Cardiac muscle cell (in vitro differentiated cells and primary cell): ENCODE results near the gene GARS1. TPM values are rescaled to one million over a fixed set of nuclear protein-coding genes. Genes with fewer than 3 reads are reported as not detected.
"Not testable (repeated sequence)": the region's sequence is repeated elsewhere in the genome, so short reads cannot be mapped to it uniquely, and the experiment has no call there.

Source experiments
- DNase-seq, 2 donors: peaks; one replicate each; pipeline versions ENCODE4 v3.0.0 to v3.0.0-alpha.2; 2010 to 2017; ENCODE audit warnings: low read depth in 1 of 2, low spot score in 1 of 2
- H3K27ac ChIP-seq: fragments of 200-600 bp; sonication (generic); 2 replicates; pipeline ENCODE4 v1.5.1; 2016
- H3K27me3 ChIP-seq: fragments of 200-600 bp; sonication (generic); 2 replicates; pipeline ENCODE4 v1.6.0; 2016; ENCODE audit warnings: control low read depth
- H3K36me3 ChIP-seq: fragments of 200-600 bp; sonication (generic); 2 replicates; pipeline ENCODE4 v1.5.1; 2016; ENCODE audit warnings: control low read depth
- H3K4me1 ChIP-seq: fragments of 200-600 bp; sonication (generic); 2 replicates; pipeline ENCODE4 v1.8.1; 2017; ENCODE audit warnings: low read depth, mild to moderate bottlenecking, mixed run types
- H3K4me3 ChIP-seq: fragments of 200-600 bp; sonication (generic); 2 replicates; pipeline ENCODE4 v1.5.1; 2016; ENCODE audit warnings: mild to moderate bottlenecking
- H3K9me3 ChIP-seq: fragments of 200-600 bp; sonication (generic); 2 replicates; pipeline ENCODE4 v1.5.1; 2017; ENCODE audit warnings: low read depth, mild to moderate bottlenecking, control low read depth
- CTCF ChIP-seq: IDR thresholded peaks from 2 replicates; pipeline ENCODE4 v1.5.1; 2012; ENCODE audit warnings: low read depth, mild to moderate bottlenecking, low read length
- polyA plus RNA-seq: library from polyadenylated mRNA; unstranded; fragments of >200 nt; fragmentation: Nextera tagmentation; extraction: Ambion mirVana; gene quantifications from 2 replicates; pipeline ENCODE4 v1.2.1, GENCODE V29; 2016
- total RNA-seq: library from RNA; depleted of rRNA; stranded (reverse); fragments of >200 nt; gene quantifications from 2 replicates; pipeline ENCODE4 v1.2.3, GENCODE V29; 2016

Gene GARS1
- total and polyA plus RNA-seq, 2 experiments from 2014 or later, result 77.3 to 82.9 TPM

DNA sequence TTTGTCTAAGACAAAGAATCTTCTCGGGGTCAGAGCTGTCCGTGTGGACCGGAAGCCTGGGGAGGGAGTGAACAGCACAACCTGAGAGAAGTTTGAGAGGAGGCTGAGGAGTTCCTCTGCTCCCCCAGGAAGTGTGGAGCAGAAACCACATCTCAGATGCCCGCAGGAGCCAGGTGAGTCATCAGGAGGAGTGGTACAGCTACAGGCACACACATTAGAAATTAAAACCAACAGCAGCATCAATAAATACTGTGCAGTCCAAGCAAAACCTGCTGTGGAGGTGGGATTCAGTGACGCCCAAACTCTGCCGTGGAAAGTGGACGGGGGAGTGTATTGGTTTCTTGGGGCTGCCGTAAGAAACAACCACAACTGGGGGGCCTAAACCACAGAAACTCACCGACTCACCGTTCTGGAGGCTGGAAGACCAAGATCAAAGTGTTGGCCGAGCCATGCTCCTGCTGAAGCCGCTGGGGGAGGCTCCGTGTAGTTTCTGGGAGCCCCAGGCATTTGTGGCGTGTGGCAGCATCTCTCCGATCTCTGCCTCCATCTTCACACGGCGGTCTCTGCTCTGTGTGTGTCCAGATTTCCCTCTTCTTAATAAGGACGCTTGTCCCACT is 31.2 kb upstream of the GARS1 start:
- TF ChIP-seq CTCF, result no peak
- Histone ChIP-seq H3K36me3 (no peaks in the 10 kb centered on the region), H3K9me3 (no peaks in the 10 kb centered on the region), H3K27me3 (no peaks in the 10 kb centered on the region), H3K4me3 (no peak overlapping the region), H3K4me1 (no peaks in the 10 kb centered on the region), H3K27ac (no peak overlapping the region)
- DNase-seq, result no peak

DNA sequence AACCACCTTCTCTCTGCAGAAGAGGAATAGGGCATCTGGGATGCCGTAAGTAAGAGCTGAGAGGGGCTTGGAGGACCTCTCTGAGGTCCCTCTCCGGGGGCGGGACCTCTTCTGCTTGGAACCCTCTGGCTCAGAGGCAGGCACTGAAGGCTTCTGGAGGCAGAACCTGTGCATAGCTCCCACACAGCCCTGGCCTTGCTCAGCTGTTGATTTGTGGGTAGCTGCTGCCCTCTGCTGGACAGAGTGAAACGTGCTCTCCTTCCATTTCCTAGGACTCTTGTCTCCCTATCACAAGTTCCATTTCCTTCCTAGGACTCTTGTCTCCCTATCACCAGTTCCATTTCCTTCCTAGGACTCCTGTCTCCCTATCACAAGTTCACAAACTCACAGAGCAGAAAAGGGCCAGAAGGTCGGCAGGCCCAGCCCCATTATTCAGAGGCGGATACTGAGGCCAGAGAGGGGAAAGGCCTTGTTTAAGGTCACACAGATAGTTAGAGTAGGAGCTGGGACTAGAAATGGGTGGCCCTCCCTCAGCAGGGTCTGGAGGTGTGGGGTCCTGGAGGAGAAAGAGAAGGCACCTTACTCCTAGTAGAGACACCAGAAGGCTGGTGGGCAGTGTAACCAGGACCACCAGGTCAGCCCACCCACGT is 30.3 kb upstream of the GARS1 start:
- Histone ChIP-seq H3K36me3 (no peaks in the 10 kb centered on the region), H3K4me1 (no peaks in the 10 kb centered on the region), H3K4me3 (no peak overlapping the region), H3K27ac (no peak overlapping the region), H3K27me3 (no peaks in the 10 kb centered on the region), H3K9me3 (no peaks in the 10 kb centered on the region)
- peak; percentile 76 for TF ChIP-seq CTCF
- DNase-seq, result peak; percentile 87 to 92

- Histone ChIP-seq H3K27ac (no peak overlapping the region), H3K27me3 (no peaks in the 10 kb centered on the region), H3K4me1 (no peaks in the 10 kb centered on the region), H3K9me3 (no peaks in the 10 kb centered on the region), H3K4me3 (no peak overlapping the region), H3K36me3 (no peaks in the 10 kb centered on the region)
- no peak for TF ChIP-seq CTCF
- DNase-seq, result no peak
Observed at GRCh38 chr7:30566596-30566995, 28.1 kb upstream of the GARS1 start.

DNA sequence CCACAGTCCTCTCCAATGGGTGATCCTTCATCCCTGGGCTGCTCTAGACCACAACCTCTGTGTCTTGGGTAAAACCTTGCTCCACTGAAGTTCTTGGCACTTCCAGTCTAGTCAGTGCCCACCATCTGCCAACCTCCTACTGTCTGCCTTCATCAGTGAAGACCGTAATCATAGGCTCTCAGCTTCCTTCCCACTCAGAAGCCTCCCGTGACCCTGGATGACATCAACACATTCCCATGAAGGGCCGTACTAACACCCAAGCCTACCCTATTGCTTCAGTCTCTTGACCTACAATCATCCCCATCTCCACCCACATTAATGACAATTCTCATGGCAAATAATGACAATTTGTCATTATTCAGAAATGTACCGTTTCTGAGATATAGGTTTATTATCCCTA is 27.6 kb upstream of the GARS1 start:
- Histone ChIP-seq H3K9me3 (no peaks in the 10 kb centered on the region), H3K4me1 (no peaks in the 10 kb centered on the region), H3K27ac (no peak overlapping the region), H3K4me3 (no peak overlapping the region), H3K27me3 (no peaks in the 10 kb centered on the region), H3K36me3 (no peaks in the 10 kb centered on the region)
- DNase-seq, result no peak
- no peak for TF ChIP-seq CTCF

- DNase-seq, H3K27me3 ChIP-seq, H3K27ac ChIP-seq, H3K4me1 ChIP-seq, H3K4me3 ChIP-seq, H3K36me3 ChIP-seq, H3K9me3 ChIP-seq: not testable (repeated sequence)
Observed at GRCh38 chr7:30570238-30570637, 24.4 kb upstream of the GARS1 start.

GRCh38 chr7:30572212-30572841 is 22.4 kb upstream of the GARS1 start:
- no peaks in the 10 kb centered on the region for H3K36me3 ChIP-seq
- TF ChIP-seq CTCF, result no peak
- no peak overlapping the region for H3K27ac ChIP-seq
- H3K27me3 ChIP-seq, result no peaks in the 10 kb centered on the region
- no peak for DNase-seq
- H3K4me1 ChIP-seq, result no peaks in the 10 kb centered on the region
- no peaks in the 10 kb centered on the region for H3K9me3 ChIP-seq
- no peak overlapping the region for H3K4me3 ChIP-seq
